H54 (cell line): ENCODE data around the gene CYP26A1.

Experiments
- DNase-seq: peaks from one replicate; pipeline ENCODE4 v3.0.0; 2011; ENCODE audit warnings: low spot score, mixed read lengths; ENCODE audit not compliant: insufficient read length
- FAIRE-seq: peaks from 3 replicates; lab custom pipeline; 2011; peaks lifted over from hg19 to GRCh38; lab: Jason Lieb, UNC
- POLR2A ChIP-seq: IDR thresholded peaks from 2 replicates; pipeline ENCODE4 v1.6.1; 2011; ENCODE audit warnings: low read depth, mild to moderate bottlenecking, low read length

Gene CYP26A1

DNA sequence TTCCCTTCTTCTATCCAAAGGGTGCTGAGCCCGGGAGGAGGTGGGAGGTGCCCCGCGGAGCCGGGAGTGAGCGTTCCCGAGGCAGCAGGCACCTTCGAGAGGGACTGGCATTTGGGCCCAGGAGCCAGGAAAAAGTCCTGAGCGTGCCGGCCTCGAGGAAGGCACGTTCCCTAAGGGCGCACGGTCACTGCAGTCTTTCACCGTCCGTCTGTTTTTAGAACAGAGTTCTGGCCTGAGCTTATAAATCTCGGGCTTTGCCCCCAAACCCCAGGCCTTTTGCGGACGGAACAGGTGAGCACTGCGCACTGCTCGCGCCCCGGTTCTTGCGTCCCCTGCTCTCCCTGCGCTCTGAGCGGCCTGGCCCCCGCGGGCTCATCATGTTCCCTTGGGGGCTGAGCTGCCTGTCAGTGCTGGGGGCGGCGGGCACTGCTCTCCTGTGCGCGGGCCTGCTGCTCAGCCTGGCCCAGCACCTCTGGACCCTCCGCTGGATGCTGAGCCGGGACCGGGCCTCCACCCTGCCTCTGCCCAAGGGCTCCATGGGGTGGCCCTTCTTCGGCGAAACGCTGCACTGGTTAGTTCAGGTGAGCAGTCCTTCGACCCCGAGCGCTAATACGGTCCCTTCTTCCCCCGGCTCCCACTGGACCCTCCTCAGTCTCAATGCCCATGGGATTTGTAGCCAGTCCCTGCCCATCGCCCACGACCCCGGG, 12.7 kb upstream of the CYP26A1 start:
- TF ChIP-seq POLR2A: no peak
- DNase-seq (no peak), FAIRE-seq (no peak)

DNA sequence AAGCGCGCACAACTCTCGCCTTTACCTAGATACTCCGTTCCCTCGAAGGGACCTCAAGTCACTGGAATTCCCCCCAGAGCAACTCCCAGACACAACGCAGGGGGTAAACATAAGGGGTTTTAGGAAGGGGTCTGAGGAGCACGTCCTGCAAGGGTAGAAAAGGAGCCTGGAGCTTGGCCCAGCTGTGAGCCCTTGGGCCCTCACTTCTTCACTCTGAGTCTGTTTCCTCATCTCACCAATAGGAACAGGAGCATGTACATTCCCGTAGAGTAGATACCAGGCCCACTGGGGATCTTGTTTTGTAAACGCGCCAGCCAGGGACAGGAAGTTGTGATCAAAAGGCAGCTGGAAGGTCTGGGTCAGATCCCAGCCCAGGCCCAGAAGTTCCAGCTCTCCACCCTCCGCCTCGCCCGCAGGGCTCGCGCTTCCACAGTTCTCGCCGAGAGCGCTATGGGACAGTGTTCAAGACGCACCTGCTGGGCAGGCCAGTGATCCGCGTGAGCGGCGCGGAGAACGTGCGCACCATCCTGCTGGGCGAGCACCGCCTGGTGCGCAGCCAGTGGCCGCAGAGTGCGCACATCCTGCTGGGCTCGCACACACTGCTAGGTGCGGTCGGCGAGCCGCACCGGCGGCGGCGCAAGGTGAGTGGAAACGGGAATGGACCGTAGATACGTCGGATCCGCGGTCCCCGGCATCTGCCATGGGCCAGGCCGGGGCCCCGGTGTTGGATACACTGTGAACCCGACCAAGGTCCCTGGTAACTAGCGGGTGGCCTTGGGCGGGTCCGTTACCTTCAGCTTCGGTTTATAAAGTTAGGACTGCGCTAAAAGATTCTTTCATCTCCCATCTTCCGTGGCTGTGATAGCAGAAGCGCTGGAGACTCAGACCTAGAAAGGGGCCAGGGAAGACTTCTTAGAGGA, 11.8 kb upstream of the CYP26A1 start:
- FAIRE-seq (no peak), DNase-seq (no peak)
- TF ChIP-seq POLR2A: no peak

DNA sequence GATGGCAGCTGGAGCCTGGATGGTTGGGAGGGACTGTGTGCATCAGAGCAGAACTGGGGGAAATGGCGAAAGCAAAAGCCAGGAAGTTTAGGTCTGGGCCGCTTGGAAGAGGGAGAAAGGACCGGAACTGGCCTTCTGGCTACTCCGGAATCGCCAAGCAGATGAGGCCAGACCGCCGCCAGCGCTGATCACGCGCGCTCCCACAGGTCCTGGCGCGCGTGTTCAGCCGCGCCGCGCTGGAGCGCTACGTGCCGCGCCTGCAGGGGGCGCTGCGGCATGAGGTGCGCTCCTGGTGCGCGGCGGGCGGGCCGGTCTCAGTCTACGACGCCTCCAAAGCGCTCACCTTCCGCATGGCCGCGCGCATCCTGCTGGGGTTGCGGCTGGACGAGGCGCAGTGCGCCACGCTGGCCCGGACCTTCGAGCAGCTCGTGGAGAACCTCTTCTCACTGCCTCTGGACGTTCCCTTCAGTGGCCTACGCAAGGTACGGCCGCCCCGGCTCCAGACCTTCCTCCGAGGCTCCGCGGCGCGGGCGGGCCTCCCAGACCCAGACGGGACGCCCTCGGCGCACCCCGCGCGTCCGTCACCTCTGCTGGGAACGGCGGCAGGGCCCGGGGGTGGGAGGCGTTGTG, 11.1 kb upstream of the CYP26A1 start:
- FAIRE-seq: no peak
- DNase-seq: no peak
- TF ChIP-seq POLR2A: no peak

GRCh38 chr10:93063144-93063976, 10.3 kb upstream of the CYP26A1 start:
- no peak for TF ChIP-seq POLR2A
- DNase-seq (no peak), FAIRE-seq (no peak)

DNA sequence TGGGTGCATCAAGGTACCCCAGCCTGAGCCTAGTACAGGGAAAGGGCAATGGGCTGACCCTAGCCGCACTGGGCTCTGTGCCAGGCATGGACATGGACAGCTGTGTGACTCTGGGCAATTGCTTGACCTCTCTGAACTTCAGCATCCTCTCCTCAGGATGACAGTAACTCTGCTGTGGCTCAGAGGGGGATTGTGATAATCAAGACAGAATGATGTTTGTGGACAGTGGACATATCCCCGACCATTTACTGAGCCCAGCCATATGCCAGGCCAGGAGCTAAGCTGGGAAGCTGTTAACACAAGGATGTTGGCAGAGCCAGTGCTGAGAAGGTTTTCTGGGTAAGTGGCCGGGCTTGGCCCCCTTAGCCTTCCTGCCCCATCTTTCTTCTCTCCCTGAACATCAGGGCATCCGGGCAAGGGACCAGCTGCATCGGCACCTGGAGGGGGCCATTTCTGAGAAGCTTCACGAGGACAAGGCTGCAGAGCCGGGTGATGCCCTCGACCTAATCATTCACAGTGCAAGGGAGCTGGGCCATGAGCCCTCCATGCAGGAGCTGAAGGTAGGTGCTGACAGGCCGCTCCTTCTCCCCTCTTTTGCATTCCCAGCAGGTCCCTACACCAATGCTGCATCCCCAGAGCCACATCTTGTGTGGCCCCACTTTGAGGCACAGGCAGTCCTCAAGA, 9.6 kb upstream of the CYP26A1 start:
- FAIRE-seq: no peak
- TF ChIP-seq POLR2A: no peak
- DNase-seq: no peak

DNA sequence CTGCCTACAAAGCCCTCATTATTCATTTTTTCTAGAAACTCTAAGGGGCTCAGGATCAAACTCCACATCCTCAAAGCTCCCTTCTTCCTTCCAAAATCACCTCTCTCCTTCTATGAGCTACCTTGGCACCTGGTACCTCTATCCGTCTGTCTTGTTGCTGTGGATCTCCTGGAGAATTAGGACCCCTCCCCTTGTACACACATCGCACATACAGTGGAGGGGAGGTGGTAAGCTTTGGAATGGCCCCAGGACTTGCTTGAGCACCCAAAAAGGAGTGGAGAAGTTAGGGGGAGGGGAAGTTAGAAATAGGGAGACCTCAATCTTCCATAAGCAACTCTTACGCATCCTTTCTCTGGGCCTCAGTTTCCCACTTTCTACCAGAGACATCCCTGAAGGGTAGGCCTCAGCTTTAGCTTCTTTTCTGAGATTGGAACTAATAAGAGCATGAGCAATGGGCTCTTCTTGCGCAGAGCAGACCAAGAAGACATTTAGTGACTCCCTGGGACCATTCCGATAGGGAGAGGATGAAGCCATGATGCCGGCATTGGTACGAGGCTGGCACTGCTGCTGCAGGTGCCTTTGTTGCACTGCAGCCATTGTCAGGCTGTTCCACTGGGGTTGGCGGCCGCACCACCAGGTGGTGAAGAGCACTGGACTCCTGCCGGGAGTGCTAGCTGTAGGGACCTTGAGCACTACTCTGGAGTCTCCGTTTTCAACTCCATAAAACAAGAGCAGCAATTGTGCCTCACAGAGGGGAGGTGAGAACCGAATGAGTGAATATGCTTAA, 8.6 kb upstream of the CYP26A1 start:
- no peak for TF ChIP-seq POLR2A
- DNase-seq: no peak
- FAIRE-seq: no peak

GRCh38 chr10:93065675-93066543, 7.8 kb upstream of the CYP26A1 start:
- FAIRE-seq (no peak), DNase-seq (no peak)
- TF ChIP-seq POLR2A: no peak

- DNase-seq: no peak
- no peak for FAIRE-seq
- no peak for TF ChIP-seq POLR2A
Measured at GRCh38 chr10:93066544-93066913, 7.2 kb upstream of the CYP26A1 start.

DNA sequence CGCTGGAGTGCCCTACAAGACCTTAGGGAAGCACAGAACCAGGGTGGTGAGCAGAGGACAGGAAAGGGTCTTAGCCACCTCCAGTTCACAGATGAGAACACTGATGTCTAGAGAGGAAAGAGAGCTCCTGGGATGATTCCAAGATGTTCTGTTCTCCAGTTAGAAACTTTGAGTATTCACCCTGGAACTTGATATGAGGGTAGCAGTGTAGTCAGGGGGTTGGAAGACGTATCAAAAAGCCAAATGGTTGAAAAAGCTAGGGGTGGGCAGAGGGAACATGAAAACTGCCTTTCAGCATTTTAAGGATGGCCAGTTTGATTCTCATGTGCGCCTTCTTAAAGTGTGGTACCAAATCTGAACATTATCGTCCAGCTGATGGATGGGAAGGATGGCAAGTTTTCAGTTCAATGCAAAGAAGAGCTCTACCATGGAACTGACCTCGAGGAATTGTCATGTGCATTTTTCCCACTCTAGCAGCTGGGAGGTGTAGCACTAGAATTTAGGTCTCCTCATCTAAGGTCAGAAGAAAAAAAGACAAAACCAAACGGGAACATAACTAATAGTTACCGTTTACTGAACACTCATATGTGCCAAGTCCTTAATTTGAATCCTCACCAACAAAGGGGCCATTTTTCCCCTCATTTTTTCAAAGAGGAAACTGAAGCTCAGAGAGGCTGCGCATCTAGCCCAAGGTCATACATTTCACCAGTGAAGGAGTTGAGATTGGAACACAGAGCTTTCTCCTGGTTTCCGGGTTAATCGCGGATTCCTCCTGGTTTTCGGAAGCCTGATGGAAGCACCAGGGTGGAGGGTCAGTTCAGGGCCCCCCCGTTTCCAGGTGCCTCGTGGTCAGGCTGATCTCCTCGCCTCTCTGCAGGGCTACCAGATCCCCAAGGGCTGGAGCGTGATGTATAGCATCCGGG, 6.0 kb upstream of the CYP26A1 start:
- FAIRE-seq (no peak), DNase-seq (no peak)
- no peak for TF ChIP-seq POLR2A

GRCh38 chr10:93068411-93069244, 5.1 kb upstream of the CYP26A1 start:
- no peak for FAIRE-seq
- no peak for TF ChIP-seq POLR2A
- no peak for DNase-seq
